Effector memory CD4-positive, alpha-beta T cell (primary cell): ENCODE measurements around the gene HMGCS2.

Source experiments
- DNase-seq, 3 donors: peaks; one replicate each; pipeline ENCODE4 v3.0.0-alpha.2; 2020
- H3K27ac ChIP-seq: 2 replicates; pipeline ENCODE4 v1.7.0; 2013; ENCODE audit warnings: mild to moderate bottlenecking, low read length, moderate library complexity; ENCODE audit not compliant: insufficient read depth, poor library complexity, severe bottlenecking
- H3K27me3 ChIP-seq: replicated peaks from 2 replicates; pipeline ENCODE4 v1.7.0; 2013; ENCODE audit warnings: mild to moderate bottlenecking, low read length; ENCODE audit not compliant: insufficient read depth, control insufficient read depth, poor library complexity, severe bottlenecking
- H3K36me3 ChIP-seq: 2 replicates; pipeline ENCODE4 v1.7.0; 2013; ENCODE audit warnings: mild to moderate bottlenecking, low read length, moderate library complexity; ENCODE audit not compliant: control insufficient read depth, insufficient read depth
- H3K4me1 ChIP-seq: 2 replicates; pipeline ENCODE4 v1.7.0; 2013; ENCODE audit warnings: low read length, mild to moderate bottlenecking; ENCODE audit not compliant: control insufficient read depth, insufficient read depth, poor library complexity, severe bottlenecking
- H3K4me3 ChIP-seq: 2 replicates; pipeline ENCODE4 v1.7.0; 2013; ENCODE audit warnings: low read length, low read depth, mild to moderate bottlenecking; ENCODE audit not compliant: insufficient read depth, poor library complexity, severe bottlenecking
- H3K9me3 ChIP-seq: 2 replicates; pipeline ENCODE4 v1.7.0; 2013; ENCODE audit warnings: mild to moderate bottlenecking, low read length, moderate library complexity; ENCODE audit not compliant: control insufficient read depth

The HMGCS2 gene

GRCh38 chr1:119806489-119806888 is 37.8 kb upstream of the HMGCS2 start:
- Histone ChIP-seq H3K36me3 (no peaks in the 10 kb centered on the region), H3K27ac (no peak overlapping the region), H3K27me3 (no peaks in the 10 kb centered on the region), H3K9me3 (no peaks in the 10 kb centered on the region), H3K4me1 (no peaks in the 10 kb centered on the region), H3K4me3 (no peak overlapping the region)
- no peak for DNase-seq

- Histone ChIP-seq H3K4me3 (no peak overlapping the region), H3K36me3 (no peaks in the 10 kb centered on the region), H3K27ac (no peak overlapping the region), H3K27me3 (no peaks in the 10 kb centered on the region), H3K4me1 (no peaks in the 10 kb centered on the region), H3K9me3 (no peaks in the 10 kb centered on the region)
- no peak for DNase-seq
Observed at GRCh38 chr1:119805746-119806145, 37.0 kb upstream of the HMGCS2 start.

GRCh38 chr1:119805247-119805646 is 36.5 kb upstream of the HMGCS2 start:
- Histone ChIP-seq H3K36me3 (no peaks in the 10 kb centered on the region), H3K27me3 (no peaks in the 10 kb centered on the region), H3K4me3 (no peak overlapping the region), H3K9me3 (no peaks in the 10 kb centered on the region), H3K4me1 (no peaks in the 10 kb centered on the region), H3K27ac (no peak overlapping the region)
- no peak for DNase-seq

- H3K4me1 ChIP-seq, result no peaks in the 10 kb centered on the region
- no peak overlapping the region for H3K4me3 ChIP-seq
- H3K9me3 ChIP-seq, result no peaks in the 10 kb centered on the region
Observed at GRCh38 chr1:119799599-119800177, 31.0 kb upstream of the HMGCS2 start.

GRCh38 chr1:119799003-119799402 is 30.3 kb upstream of the HMGCS2 start:
- no peak for DNase-seq
- no peaks in the 10 kb centered on the region for H3K9me3 ChIP-seq
- H3K36me3 ChIP-seq, result no peaks in the 10 kb centered on the region
- no peaks in the 10 kb centered on the region for H3K4me1 ChIP-seq
- H3K27me3 ChIP-seq, result no peaks in the 10 kb centered on the region
- no peak overlapping the region for H3K4me3 ChIP-seq
- no peak overlapping the region for H3K27ac ChIP-seq

More at GRCh38 chr1:119799599-119800177, 31.0 kb upstream of the HMGCS2 start:
- DNase-seq, result no peak
- no peak overlapping the region for H3K27ac ChIP-seq
- no peaks in the 10 kb centered on the region for H3K36me3 ChIP-seq
- no peaks in the 10 kb centered on the region for H3K27me3 ChIP-seq

- Histone ChIP-seq H3K27ac (no peak overlapping the region), H3K27me3 (no peaks in the 10 kb centered on the region), H3K4me3 (no peak overlapping the region), H3K36me3 (no peaks in the 10 kb centered on the region), H3K4me1 (no peaks in the 10 kb centered on the region), H3K9me3 (no peaks in the 10 kb centered on the region)
- no peak for DNase-seq
Observed at GRCh38 chr1:119797606-119798005, 28.9 kb upstream of the HMGCS2 start.

- H3K36me3 ChIP-seq, result no peaks in the 10 kb centered on the region
- no peak overlapping the region for H3K27ac ChIP-seq
- no peaks in the 10 kb centered on the region for H3K27me3 ChIP-seq
- H3K9me3 ChIP-seq, result no peaks in the 10 kb centered on the region
- no peak overlapping the region for H3K4me3 ChIP-seq
- DNase-seq, result no peak
- H3K4me1 ChIP-seq, result no peaks in the 10 kb centered on the region
Observed at GRCh38 chr1:119797162-119797561, 28.5 kb upstream of the HMGCS2 start.

- Histone ChIP-seq H3K9me3 (no peaks in the 10 kb centered on the region), H3K36me3 (no peaks in the 10 kb centered on the region), H3K4me1 (no peaks in the 10 kb centered on the region), H3K4me3 (no peak overlapping the region), H3K27ac (no peak overlapping the region), H3K27me3 (no peaks in the 10 kb centered on the region)
- DNase-seq, result no peak
Observed at GRCh38 chr1:119795261-119796200, 26.8 kb upstream of the HMGCS2 start.

- no peak for DNase-seq
- Histone ChIP-seq H3K27me3 (no peaks in the 10 kb centered on the region), H3K27ac (no peak overlapping the region), H3K4me1 (no peaks in the 10 kb centered on the region), H3K9me3 (no peaks in the 10 kb centered on the region), H3K4me3 (no peak overlapping the region), H3K36me3 (no peaks in the 10 kb centered on the region)
Observed at GRCh38 chr1:119794876-119795240, 26.2 kb upstream of the HMGCS2 start.

GRCh38 chr1:119794230-119794875 is 25.6 kb upstream of the HMGCS2 start:
- Histone ChIP-seq H3K4me1 (no peaks in the 10 kb centered on the region), H3K27me3 (no peaks in the 10 kb centered on the region), H3K27ac (no peak overlapping the region), H3K9me3 (no peaks in the 10 kb centered on the region), H3K4me3 (no peak overlapping the region), H3K36me3 (no peaks in the 10 kb centered on the region)
- DNase-seq, result no peak
